ENCODE measurements around the gene DNAH1. TPM values are rescaled to one million over a fixed set of nuclear protein-coding genes. Genes with fewer than 3 reads are reported as not detected.

The DNAH1 gene
- total RNA-seq, 1 donor from 2014 or later = 9.9 TPM

DNA sequence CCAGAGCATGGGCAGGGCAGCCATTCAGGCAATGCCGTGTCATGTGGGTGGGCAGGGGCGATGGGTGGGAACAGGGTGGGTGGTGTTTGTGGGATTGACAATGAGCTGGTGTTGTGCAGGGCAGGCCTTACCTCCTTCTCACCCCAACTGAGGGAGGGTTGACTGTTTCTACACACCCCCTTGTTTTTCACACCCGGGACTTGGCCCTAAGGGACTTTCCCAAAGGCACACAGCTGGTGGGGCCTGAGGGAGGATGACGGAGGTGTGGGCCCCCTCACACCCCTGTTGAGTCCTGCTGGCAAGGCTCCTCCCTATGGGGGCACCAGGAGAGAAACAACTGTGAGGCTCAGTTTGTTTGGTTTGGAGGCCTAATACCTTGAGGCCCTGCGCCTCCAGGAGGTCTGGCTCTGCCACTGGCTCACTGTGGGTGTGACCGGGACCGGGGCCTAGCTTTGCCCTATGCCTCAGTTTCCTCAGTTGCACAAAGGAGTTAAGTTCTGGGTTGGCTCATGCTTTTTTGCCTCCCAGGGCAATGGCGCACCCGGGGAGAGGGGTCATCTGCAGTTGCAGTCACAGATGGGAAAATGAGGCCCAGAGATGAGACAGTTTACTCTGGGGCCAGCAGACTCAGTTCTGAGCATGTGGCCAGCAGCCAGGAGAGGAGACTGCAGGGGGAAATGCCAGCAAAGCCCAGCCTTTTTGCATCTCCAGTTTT is 5.1 kb upstream of the DNAH1 start:
- DNase-seq (ENCODE audit: low spot score) = no peak

GRCh38 chr3:52311576-52312119 is 4.5 kb upstream of the DNAH1 start:
- DNase-seq (ENCODE audit: low spot score) = no peak

GRCh38 chr3:52313188-52313773 is 2.8 kb upstream of the DNAH1 start:
- DNase-seq (ENCODE audit: low spot score) = no peak

DNA sequence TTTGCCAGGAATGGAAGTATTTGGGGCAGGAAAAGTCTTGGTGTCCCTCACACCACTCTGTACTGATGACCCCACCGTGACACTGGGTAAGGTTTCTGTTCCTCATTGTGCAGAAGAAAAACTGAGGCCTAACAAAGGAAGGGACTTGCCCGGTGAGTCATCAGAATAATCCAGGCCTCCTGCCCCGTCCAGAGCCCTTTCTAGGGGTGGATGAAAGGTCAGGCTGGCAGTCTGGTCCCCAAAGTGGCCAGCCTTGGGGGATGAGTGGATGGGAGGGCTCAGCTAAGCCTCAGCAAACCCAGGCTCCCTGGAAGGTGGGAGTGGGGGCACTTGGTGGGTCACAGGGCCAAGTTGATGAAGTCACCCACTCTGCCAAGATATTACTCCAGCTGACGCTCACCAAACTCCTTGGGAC is 2.3 kb upstream of the DNAH1 start:
- no peak for DNase-seq (ENCODE audit: low spot score)

DNA sequence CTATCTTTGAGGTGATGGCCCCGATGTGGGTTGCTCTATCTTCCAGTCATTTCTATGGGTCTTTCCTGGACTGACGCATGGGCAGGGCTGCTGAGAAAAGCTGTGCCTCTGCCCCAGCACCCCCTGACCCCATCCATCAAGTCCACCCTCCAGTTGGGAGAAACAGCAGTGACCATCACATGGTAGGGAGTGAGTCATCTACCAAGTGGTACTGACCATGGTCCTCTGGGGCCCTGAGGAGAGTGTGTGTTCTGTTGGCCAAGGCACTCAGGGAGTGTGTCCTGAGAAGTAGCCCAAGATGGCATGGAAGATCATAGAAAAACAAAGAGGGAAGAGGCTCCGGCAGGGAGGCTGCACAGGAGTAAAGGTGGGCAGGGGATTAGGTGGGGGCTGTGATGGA is 1.6 kb upstream of the DNAH1 start:
- DNase-seq (ENCODE audit: low spot score) = no peak

GRCh38 chr3:52315006-52315405 is 1.1 kb upstream of the DNAH1 start:
- DNase-seq (ENCODE audit: low spot score) = no peak

GRCh38 chr3:52317208-52318000 is 1.3 kb downstream of the DNAH1 start:
- DNase-seq (ENCODE audit: low spot score) = no peak

DNA sequence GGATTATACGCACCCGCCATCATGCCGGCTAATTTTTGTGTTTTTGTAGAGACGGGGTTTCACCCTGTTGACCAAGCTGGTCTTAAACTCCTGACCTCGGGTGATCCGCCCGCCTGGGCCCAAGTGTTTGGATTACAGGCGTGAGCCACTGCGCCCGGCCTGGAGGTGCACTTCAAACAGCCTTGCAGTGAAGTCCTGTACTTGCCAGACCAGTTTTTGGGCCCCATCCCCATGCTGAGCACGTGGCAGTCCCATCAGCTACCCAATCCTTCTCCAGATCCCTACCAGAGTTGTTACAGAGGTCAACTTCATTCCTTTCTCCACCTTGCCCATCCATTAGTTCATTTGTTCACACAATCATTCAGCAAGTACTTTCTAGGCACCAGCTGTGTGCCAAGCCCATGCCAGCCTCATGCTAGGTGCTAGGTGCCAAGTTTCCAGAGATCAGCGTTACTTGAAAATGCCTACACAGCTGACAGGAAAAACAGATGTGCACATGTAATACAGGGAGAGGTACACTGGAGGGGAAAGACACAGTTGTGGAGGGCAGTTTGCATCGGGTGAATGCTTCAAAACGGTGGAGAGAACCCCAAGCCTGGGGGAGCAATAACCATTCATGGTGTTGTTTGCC is 2.2 kb downstream of the DNAH1 start:
- DNase-seq (ENCODE audit: low spot score) = no peak

GRCh38 chr3:52319921-52320595 is 3.9 kb downstream of the DNAH1 start:
- no peak for DNase-seq (ENCODE audit: low spot score)

DNA sequence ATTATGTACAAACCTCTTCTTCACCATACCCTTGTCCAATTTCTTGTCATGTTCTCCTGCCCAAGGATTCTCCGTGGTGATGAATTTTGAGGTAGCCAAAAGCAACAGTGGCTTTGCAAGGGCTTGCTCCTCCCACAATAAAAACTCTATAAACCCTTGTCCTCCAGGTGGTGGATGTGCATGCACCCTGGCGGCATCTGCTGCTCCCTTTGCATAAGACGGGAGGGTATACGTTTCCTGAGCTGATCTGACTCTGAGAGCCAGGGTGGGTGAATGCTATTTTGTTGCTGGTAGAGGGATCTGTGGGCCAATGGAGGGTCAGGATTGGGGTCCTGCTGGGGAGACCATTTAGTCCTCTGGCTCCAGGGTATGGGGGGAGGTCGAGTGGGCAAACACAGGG is 5.4 kb downstream of the DNAH1 start:
- no peak for DNase-seq (ENCODE audit: low spot score)

GRCh38 chr3:52322466-52322865 is 6.3 kb downstream of the DNAH1 start:
- DNase-seq (ENCODE audit: low spot score) = no peak

DNA sequence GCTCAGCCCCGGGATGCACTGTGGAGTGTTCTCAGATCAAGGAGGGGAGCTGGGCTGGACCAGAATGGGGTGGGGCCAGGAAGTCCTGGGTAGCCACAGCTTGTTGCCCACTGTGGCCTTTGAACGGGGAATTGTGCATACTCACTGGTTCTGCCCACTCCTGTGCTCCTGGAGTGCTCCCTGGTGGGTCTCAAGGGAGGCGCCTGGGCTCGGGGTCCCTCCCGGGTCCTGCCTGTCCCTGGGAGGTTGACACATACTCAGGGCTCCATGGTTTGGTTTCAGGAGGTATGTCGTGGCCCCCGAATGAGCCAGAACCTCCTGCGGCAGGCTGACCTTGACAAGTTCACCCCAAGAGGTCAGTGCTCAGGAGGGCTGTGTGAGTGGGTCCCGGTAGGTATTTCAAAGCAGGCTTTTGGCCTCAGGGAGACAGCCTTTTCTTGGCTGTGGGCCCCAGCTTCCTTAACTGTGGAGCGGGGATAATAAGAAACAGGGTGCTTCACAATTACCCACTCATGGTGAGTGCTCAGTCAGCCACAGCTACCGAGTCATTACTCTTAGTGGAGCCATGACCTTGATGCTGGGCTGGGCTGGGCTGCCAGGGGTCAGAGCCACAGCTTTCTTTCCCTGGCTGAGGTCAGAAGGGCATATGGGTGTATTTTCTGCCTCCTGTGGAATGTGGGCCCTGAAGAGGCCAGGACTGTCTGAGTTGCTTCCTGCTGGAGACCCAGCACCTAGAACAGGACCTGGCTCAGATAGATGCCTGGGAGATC is 7.6 kb downstream of the DNAH1 start:
- no peak for DNase-seq (ENCODE audit: low spot score)

- no peak for DNase-seq (ENCODE audit: low spot score)
Observed at GRCh38 chr3:52324676-52325075, 8.6 kb downstream of the DNAH1 start.

GRCh38 chr3:52325686-52326085 is 9.6 kb downstream of the DNAH1 start:
- no peak for DNase-seq (ENCODE audit: low spot score)

DNA sequence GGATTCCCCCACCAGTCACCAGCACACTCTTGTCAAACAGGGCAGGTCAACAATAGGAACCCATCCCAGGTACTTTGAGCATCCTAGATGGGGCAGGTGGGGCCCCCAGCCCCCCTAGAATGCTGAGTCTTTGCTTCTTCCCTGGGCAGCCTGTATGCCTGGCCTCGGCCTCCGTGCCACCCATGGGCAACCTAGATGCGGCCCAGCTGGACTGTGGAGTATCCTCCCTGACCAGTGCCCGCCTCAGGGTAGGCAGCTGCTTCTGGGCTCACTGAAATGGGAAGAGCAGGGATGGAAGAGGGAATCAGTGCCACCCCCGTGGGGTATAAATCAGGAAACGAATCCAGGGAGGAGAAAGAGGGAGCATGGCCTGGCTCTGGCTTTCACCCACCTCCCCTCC is 10.9 kb downstream of the DNAH1 start:
- DNase-seq (ENCODE audit: low spot score) = no peak

DNA sequence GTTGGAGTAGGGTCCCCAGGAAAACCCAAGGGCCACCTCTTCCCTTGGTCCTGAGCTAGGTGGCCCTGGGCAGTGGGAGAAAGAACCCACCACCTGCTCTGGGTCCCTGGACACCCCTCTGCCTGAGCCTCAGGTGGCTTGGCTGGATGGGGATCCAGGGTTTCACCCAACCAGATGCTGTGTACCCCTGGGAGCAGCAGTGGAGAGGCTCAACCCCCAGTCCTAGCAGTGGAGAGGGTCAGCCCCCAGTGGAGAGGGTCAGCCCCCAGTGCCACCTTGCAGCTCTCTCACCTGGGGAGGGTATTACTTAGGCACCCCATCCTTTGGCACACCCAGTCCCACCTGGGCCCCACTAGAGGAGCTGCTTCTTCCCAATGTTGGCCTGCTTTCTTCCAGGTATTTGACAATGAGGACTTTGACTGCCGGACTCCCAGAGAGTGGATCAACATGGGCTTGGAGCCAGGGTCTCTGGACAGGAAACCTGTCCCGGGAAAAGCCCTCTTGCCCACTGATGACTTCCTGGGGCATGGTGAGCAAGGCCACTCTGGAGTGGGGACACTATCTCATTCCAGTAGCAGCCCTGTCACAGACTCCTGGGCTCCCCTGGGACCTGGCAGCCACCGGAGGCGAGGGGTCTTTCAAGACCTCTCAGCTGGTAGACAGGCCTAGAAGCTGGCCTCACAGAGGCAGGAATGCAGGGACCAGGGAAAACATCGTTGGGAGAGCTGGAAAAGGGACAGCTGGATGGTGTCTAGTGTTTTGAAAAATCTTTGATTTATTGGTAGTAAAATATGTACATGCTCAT is 11.6 kb downstream of the DNAH1 start:
- no peak for DNase-seq (ENCODE audit: low spot score)

DNA sequence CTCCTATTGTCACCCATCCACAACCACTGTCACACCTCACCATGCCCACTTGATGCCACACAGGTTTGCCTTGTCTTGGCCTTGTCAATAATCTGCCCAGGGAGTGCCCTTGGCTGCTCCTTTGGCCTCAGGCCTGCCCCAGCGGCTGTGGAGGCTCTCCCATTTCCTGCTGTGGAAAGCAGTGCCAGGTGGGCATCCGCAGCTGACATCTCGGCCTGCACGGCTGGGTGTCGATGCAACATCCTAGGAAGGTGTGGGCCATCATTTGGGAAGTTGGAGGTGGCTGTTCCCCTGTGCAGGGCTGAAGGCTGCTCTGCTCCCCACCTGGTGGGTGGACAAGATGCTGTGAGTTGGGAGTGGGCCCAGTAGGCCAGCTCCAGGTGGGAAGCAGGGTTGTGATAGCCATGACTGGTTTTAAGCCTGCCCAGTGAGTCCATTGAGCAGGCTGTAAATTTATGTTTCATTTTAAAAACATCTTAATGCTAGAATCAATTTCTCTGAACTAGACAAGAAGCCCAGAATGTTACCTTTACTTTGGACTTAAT is 12.5 kb downstream of the DNAH1 start:
- DNase-seq (ENCODE audit: low spot score) = no peak

DNA sequence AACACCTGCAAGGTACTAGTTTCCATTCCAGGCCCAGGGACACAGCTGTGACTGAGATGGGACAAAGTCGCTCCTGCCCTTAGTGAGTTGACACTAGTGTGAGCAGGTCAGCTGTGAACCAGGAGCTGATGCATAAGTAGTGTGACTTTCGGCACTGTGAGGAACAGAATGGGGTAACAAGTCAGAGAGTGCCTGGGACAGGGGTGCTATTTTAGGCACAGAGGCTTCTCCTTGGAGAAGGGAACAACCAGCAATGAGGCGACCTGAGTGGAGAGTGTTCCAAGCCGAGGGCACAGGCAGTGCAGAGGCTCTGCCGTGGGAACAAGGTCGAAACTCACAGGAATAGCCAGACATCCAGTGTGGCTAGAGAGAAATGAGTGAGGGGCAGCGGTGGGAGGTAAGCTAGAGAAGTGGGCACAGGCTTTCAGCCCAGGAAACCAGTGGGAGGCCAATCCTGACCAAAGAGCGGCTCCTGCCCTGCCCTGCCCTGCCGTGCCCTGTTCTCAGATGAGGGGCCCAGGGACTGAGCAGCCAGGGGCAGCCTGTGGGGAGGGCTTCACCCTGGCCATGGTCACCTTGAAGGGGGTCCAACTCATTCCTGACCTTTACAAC is 14.2 kb downstream of the DNAH1 start:
- no peak for DNase-seq (ENCODE audit: low spot score)

DNA sequence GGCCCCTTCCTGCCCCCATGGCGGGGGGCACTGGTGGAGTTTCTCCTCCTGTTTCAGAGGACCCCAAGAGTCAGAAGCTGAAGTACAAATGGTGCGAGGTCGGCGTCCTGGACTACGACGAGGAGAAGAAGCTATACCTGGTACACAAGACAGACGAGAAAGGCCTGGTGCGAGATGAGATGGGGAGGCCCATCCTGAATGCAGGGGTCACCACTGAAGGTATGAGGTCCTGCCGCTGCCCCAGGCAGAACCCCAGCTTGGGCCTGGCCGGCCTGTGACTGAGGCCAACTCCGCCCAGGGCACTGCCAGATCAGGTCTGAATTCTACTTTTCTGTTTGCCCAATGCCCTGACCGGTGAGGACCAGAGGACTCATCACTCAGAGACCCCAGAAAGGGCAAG is 15.0 kb downstream of the DNAH1 start:
- DNase-seq (ENCODE audit: low spot score) = no peak

Measured in mesenteric fat pad (tissue), 1 donor.